Adipocyte (in vitro differentiated cells): ENCODE measurements around the gene MAPKAP1.

Experiments
- DNase-seq: peaks from one replicate; pipeline ENCODE4 v3.0.0-alpha.2; 2015; ENCODE audit warnings: low read depth
- H3K27me3 ChIP-seq: replicated peaks from 2 replicates; pipeline ENCODE4 v1.7.0; 2013; ENCODE audit warnings: mild to moderate bottlenecking, low read length, moderate library complexity; ENCODE audit not compliant: control insufficient read depth, insufficient read depth
- H3K36me3 ChIP-seq: 2 replicates; pipeline ENCODE4 v1.7.0; 2013; ENCODE audit warnings: low read length, mild to moderate bottlenecking, moderate library complexity; ENCODE audit not compliant: control insufficient read depth, insufficient read depth, severe bottlenecking
- H3K4me1 ChIP-seq: 2 replicates; pipeline ENCODE4 v1.7.0; 2013; ENCODE audit warnings: mild to moderate bottlenecking, low read length, moderate library complexity; ENCODE audit not compliant: control insufficient read depth, insufficient read depth
- H3K4me3 ChIP-seq: 2 replicates; pipeline ENCODE4 v1.7.0; 2013; ENCODE audit warnings: mild to moderate bottlenecking, low read length, moderate library complexity
- H3K9ac ChIP-seq: 2 replicates; pipeline ENCODE4 v1.7.0; 2013; ENCODE audit warnings: mild to moderate bottlenecking, low read length, moderate library complexity
- H3K9me3 ChIP-seq: 2 replicates; pipeline ENCODE4 v1.7.0; 2013; ENCODE audit warnings: mild to moderate bottlenecking, low read length, moderate library complexity; ENCODE audit not compliant: control insufficient read depth

MAPKAP1 gene

DNA sequence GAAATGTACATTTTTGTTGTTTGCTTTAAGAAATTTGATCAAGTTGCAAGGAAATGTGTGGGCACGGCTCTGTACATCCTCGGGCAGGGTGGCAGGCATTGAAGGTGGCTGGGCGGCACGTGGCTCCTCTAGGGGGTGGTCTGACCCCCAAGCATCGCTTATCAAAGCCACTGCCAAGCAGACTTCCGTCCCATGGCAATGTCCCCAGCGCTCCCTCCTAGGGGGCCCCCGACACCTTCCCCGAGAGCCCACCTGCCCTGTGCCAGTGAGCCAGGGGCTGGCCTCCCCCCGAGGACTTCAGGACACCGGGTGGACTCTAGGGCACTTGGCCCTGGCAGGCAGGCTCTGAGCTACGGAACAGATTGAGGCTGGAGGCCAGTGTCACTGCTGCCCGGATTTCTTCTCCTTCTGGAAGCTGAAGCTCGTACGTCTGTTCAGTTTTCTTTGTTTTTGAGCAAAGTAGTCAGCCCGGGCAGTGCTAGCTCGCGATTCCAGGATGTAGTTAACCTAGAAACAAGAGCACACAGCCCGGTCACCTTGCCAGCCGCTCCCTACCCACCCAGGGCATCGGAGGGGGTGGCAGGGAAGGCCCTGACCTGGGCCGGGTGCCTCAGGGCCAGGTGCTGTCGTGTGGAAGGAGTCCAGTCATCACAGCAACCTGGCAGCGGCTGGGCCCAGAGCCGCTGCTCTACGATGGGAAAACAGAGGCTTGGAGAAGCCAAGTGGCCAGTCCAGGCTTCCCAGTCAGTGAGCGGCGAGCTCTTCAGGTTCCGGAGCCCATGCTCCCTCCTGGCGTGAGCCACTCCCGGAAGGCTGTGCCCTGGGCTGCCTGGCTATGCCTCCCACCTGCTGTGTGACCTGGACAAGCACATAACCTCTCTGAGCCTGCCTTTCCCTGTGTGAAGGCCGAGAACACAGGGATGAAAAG lies 268.2 kb downstream of the MAPKAP1 start:
- Histone ChIP-seq H3K27me3 (no peaks in the 10 kb centered on the region), H3K4me1 (no peaks in the 10 kb centered on the region), H3K9ac (no peak overlapping the region), H3K9me3 (no peaks in the 10 kb centered on the region), H3K4me3 (no peak overlapping the region), H3K36me3 (peaks cover 24% of the 10 kb centered on the region)
- no peak for DNase-seq

DNA sequence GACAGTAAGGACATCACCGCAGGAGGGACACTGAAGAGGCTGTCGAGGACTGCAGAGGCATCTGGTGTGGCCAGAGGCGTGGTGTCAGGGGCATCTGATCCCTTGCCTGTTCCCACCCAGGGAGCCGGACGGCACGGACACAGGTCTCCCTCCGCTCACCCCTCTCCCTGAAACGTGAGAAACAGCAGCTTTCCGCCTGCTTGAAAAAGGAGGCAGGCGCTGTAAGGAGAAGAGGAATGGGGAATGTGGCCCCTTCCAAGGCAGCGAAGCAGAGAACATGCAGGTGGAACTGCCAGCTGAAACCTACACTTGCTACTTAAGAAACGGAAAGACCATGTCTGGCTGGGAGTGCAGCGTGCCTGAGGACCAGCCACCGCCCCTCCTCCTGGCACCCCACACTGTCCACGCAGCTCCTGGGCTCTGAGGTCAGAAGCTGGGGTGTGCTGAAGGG lies 269.2 kb downstream of the MAPKAP1 start:
- DNase-seq: no peak
- Histone ChIP-seq H3K36me3 (peaks cover 24% of the 10 kb centered on the region), H3K4me1 (no peaks in the 10 kb centered on the region), H3K9ac (no peak overlapping the region), H3K4me3 (no peak overlapping the region), H3K27me3 (no peaks in the 10 kb centered on the region), H3K9me3 (no peaks in the 10 kb centered on the region)

DNA sequence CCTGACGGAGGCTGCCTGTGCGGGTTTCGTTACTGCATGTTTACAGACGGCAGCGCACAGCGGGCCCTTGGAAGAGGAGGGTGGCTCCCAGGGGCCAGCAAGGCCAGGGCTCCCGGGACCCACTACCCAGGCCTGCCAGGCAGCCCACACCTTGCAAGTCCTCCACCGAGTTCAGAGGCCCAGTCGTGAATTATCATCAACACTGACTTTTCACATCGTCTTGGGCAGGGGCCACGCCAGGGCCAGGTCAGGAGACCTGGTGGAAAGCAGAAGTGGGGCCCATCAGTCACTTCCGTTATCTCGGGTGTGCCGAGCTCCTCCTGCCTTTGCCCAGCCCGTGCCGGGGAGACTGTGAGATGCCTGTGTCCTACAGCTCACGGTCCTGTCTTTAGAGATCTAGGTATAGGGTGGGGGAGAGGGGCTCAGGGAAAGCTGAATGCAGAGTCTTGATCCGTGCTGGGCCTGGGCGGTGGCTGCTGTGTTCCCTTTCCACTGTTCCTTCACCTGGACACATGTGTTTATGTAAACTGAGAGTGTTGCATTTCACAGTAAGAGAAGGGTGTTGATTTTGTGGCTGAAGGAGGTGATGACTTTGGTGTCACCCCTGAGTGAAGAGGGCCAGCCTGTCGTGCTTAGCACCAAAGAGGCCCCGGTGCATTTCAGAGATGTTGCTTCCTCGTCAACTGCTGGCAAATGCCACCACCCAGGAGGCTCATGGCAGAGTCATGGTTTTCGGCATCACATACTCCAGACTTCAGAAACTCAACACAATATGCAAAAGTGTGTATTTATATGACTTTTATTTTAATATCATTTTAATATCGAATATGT lies 270.2 kb downstream of the MAPKAP1 start:
- Histone ChIP-seq H3K27me3 (no peaks in the 10 kb centered on the region), H3K9me3 (no peaks in the 10 kb centered on the region), H3K36me3 (peaks cover 24% of the 10 kb centered on the region), H3K4me1 (no peaks in the 10 kb centered on the region), H3K4me3 (no peak overlapping the region), H3K9ac (no peak overlapping the region)
- no peak for DNase-seq

DNA sequence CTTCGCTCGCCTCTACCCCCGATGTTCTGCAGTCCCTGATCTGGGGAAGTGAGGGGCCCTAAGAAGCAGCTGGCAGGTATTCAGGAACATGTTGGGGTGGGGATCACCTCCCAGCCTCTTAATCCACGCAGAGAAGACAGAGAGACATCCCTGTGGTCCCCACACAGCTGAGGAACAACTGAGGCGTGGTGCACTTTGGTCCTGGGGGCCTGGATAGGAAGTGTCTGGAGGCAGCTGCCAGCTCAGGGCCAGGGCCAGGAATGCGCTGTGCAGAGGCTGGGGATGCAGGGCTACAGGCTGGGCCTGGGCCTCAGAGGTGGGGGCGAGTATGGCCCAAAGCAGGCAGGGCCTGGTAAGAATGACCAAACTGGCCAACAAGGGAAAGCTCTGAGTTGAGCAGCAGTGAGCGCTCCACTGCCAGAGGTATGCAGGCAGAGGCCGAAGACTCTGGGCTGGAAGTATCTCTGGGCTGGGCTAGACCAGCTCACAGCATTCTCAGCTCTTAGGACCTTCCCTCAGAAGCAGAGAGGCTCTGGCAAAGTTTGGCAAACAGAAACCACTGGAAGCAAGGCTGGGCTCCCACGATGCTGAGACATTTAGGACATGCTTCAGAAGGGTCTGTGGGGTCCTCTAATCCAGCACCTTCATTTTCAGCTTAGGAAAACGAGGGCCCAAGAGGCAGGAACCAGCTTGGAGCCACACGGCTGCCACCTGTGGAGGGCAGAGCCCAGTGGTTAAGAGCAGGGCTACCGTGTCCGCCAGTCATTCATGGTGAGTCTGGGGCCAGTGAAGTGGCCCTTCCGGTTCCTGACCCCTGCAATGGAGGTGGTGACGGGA lies 271.0 kb downstream of the MAPKAP1 start:
- Histone ChIP-seq H3K9ac (no peak overlapping the region), H3K27me3 (no peaks in the 10 kb centered on the region), H3K4me1 (no peaks in the 10 kb centered on the region), H3K9me3 (no peaks in the 10 kb centered on the region), H3K4me3 (no peak overlapping the region), H3K36me3 (peaks cover 24% of the 10 kb centered on the region)
- DNase-seq: no peak

DNA sequence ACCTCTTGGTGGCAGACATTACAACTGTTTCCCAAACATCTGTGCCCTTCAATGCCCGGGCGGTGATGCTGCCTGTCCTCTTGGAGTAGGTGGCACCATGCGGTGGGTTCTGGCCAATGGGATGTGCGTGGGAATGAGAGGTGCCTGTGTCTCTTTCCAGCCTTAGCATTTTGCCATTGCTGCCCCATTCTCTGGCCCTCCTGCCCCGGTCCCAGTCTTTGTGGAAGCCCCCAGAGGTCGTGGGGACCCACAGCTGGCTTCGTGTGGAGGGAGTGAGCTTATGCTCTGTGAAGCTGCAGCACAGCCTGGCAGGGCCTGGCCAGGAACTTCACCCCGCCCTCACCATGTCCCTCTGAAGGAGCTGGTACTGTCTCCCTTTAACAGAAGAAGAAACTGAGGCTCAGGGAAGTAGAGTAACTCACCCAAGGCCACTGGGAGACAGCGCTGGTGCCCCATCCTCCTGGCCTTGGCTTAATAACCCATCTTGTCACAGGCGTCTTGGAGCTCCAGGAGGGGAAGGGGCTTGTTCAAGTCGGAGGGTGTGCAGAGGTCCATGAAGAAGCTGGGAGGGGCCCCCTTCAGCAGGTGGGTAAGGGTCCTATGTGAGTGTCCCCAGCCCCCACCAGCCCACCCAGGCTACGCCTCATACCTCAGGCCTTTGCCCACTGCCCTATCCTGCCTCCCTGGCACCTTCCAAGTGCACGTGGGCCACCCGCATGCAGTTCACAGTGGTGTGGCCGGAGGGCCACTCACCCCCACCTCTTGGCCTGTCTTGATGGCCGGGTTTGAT lies 271.8 kb downstream of the MAPKAP1 start:
- H3K4me3 ChIP-seq: no peak overlapping the region

DNA sequence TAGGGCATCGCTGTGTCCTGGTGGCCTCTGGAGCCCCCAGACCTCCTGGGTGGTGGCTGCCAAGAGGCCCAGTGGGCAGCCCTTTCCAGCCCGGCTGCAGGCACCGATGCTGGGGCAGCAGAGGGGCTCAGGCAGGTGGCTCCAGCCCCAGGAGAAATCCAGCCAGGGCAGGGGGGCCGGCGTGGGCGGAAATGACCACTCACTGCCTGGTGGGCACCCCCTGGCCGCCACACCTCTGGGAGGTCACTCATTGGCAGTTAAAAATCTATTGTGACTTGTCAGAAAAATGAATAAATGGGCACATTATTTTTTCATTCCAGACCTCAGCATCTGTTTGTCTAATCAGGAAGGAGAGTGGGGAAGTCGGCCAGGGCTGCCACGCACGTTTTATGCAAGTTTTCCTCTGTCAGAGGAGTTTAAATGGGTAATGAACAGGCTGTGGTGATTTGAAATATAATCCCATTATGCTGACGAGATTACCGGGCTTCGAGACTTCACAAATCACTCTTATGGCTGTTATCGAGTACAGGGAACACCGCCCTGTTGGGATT lies 273.5 kb downstream of the MAPKAP1 start:
- DNase-seq: no peak
- no peaks in the 10 kb centered on the region for H3K27me3 ChIP-seq
- H3K4me3 ChIP-seq: no peak overlapping the region
- H3K36me3 ChIP-seq: peaks cover 8% of the 10 kb centered on the region
- no peaks in the 10 kb centered on the region for H3K9me3 ChIP-seq
- no peaks in the 10 kb centered on the region for H3K4me1 ChIP-seq
- no peak overlapping the region for H3K9ac ChIP-seq

More for the DNA sequence above, 271.8 kb downstream of the MAPKAP1 start:
- H3K9me3 ChIP-seq: no peaks in the 10 kb centered on the region
- H3K36me3 ChIP-seq: peaks cover 23% of the 10 kb centered on the region
- H3K4me1 ChIP-seq: no peaks in the 10 kb centered on the region
- no peaks in the 10 kb centered on the region for H3K27me3 ChIP-seq
- no peak for DNase-seq
- no peak overlapping the region for H3K9ac ChIP-seq

DNA sequence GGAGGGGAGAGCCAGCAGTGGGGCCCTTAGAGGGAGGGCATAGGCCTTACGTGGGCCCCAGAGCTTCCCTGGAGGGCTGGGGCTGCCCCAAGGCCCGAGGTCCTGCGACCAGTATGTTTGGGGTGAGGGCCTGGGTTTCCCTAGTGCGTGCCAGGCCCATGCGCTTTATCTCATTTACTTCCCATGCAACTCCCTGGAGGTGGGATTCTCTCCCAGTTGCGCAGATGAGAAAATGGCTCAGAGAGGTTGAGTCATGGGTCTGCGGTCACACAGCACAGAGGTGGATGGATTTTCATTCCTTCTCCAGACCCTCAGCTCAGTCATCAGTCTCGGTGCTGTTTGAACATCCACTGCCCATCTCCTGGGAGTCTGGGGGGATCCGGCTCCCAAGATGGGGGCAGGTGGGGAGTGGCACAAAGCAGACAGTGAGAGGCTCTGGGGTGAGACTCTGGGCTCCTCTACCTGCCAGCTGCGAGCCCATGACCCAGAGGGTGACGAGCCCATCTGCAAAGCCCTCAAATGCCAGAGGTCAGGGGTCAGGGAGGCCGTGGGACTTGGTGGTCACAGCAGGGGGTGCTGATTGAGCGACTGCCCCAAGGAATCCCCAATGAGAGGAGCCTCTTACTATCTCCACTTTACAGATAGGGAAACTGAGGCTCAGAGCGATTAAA lies 274.2 kb downstream of the MAPKAP1 start:
- Histone ChIP-seq H3K27me3 (no peaks in the 10 kb centered on the region), H3K9ac (no peak overlapping the region), H3K36me3 (peaks cover 1% of the 10 kb centered on the region), H3K4me3 (no peak overlapping the region), H3K9me3 (no peaks in the 10 kb centered on the region), H3K4me1 (no peaks in the 10 kb centered on the region)
- DNase-seq: no peak

DNA sequence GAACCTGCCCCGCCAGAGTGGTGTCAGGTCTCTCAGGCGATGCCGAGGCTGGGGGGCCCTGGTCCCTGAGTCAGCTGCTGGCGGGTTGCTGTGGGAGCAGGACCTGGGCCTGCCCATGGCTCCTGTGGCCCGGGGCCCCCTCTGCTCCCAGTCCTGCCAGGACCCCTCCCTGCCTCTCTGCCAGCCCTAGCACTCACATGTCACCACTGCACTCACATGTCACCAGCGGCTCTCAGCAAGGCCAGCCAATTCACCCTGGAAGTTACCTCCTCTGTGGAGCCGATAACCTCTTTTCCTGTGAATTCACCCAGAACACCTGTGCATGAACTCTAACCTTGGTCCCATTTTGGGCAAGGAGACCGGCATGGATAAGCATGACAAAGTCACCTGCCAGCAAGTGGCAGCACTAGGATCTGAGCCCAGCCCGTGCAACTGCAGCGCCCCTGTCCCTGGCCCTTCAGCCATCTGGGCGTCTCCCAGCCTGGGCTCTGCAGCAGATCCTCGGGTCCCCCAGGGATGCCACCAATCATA lies 275.2 kb downstream of the MAPKAP1 start:
- no peak for DNase-seq
- Histone ChIP-seq H3K4me3 (no peak overlapping the region), H3K27me3 (no peaks in the 10 kb centered on the region), H3K36me3 (no peaks in the 10 kb centered on the region), H3K4me1 (no peaks in the 10 kb centered on the region), H3K9ac (no peak overlapping the region), H3K9me3 (no peaks in the 10 kb centered on the region)

DNA sequence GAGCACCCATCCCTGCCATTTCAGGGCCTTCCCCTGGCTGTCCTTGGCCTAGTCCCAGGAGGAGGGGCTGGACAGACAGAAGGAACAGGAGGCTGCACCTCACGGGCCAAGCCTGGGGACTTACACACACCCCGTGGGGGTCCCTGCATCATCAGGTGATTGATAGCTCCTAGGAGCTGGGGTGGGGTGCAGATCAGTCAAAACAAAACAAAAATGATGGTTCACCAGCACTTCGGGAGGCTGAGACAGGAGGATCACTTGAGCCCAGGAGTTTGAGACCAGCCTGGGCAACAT lies 276.0 kb downstream of the MAPKAP1 start:
- no peak for DNase-seq
- no peaks in the 10 kb centered on the region for H3K4me1 ChIP-seq
- H3K36me3 ChIP-seq: no peaks in the 10 kb centered on the region
- H3K9me3 ChIP-seq: no peaks in the 10 kb centered on the region
- no peak overlapping the region for H3K4me3 ChIP-seq
- no peaks in the 10 kb centered on the region for H3K27me3 ChIP-seq
- no peak overlapping the region for H3K9ac ChIP-seq
